GM12801 (cell line): Measurements from ENCODE around the gene PDE8B.

ENCODE experiments used
- CTCF ChIP-seq: IDR thresholded peaks from one replicate; pipeline ENCODE4 v1.5.1; 2011; ENCODE audit warnings: control low read depth; ENCODE audit not compliant: insufficient read length; ENCODE audit errors: extremely low read depth

Gene PDE8B

GRCh38 chr5:77419644-77420582 lies 209.4 kb downstream of the PDE8B start:
- no peak for TF ChIP-seq CTCF

- TF ChIP-seq CTCF, result no peak
These were observed 210.5 kb downstream of the PDE8B start for GRCh38 chr5:77420940-77421339.

- no peak for TF ChIP-seq CTCF
These were observed 212.7 kb downstream of the PDE8B start for GRCh38 chr5:77423022-77423750.

DNA sequence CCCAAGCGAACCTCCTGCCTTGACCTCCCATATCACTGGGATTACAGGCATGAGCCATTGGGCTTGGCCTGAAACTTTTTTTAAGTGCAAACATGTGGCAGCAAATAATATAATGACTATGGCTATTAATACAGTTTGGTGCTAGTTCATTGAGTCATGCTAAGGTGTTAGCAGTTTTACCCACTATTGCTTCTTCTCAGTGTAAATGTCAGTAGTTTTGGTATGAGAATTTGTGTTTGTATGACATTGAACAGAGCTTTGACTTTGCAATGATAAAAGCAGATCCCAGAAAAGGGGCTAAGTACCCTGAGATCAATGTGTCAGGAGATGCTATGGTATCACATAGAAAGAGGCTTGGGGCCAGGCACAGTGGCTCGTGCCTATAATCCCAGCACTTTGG lies 214.4 kb downstream of the PDE8B start:
- no peak for TF ChIP-seq CTCF

- TF ChIP-seq CTCF, result no peak
These were observed 214.9 kb downstream of the PDE8B start for GRCh38 chr5:77425420-77425819.

DNA sequence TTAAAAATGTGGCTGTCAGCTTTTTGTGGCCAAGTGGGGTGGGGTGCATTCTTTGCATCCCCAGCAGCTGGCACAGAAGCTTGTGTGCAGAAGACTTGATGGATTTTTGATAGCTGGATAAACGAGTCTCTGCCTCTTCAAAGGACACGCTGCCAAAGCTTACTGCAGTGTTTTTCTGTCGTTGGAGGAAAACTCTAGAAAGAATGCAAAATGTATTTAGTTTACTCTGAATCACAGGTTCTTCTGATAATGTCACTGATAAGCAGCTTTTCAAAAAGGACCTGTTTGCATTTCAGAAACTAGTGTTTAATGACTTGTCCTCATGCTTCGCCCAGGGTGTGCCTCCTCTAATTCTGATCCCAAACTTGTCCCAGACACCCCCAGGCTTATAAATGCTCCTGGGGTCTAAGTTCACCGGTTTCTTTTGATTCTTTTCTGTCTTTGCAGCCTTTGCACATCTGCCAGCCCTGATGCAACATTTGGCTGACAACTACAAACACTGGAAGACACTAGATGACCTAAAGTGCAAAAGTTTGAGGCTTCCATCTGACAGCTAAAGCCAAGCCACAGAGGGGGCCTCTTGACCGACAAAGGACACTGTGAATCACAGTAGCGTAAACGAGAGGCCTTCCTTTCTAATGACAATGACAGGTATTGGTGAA lies 215.6 kb downstream of the PDE8B start:
- TF ChIP-seq CTCF, result no peak

- no peak for TF ChIP-seq CTCF
These were observed 216.2 kb downstream of the PDE8B start for GRCh38 chr5:77426670-77427069.
